ENCODE results near the gene VTN.

DNA sequence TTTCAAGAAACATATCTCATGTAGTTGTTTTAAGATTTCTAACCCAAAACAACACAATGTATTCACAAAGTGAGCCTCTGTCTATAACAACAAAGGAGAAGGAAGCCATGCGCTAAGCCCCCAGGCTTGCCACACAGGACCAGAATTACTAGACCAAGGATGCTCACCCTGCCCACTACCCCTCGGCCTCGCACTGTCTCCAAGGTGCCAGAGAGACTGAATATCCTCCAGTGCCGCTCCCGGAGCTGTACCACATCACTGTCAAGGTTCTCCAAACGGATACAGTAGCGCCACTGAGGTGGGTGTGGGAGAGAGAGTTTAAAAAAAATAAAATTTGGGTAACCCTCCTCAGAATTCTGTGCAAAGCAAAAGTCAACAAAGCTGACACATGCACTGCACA is 19.8 kb downstream of the VTN start:
- TF ChIP-seq, protein P1, sequence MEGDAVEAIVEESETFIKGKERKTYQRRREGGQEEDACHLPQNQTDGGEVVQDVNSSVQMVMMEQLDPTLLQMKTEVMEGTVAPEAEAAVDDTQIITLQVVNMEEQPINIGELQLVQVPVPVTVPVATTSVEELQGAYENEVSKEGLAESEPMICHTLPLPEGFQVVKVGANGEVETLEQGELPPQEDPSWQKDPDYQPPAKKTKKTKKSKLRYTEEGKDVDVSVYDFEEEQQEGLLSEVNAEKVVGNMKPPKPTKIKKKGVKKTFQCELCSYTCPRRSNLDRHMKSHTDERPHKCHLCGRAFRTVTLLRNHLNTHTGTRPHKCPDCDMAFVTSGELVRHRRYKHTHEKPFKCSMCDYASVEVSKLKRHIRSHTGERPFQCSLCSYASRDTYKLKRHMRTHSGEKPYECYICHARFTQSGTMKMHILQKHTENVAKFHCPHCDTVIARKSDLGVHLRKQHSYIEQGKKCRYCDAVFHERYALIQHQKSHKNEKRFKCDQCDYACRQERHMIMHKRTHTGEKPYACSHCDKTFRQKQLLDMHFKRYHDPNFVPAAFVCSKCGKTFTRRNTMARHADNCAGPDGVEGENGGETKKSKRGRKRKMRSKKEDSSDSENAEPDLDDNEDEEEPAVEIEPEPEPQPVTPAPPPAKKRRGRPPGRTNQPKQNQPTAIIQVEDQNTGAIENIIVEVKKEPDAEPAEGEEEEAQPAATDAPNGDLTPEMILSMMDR (IDR thresholded peaks at IDR 0.05; ENCODE audit: extremely low read depth in 1 of 2, insufficient read depth in 1 of 2, low read depth in 1 of 2, low read length in 2 of 2): no peak
- TF ChIP-seq POLR2A (IDR thresholded peaks at IDR 0.05; ENCODE audit: low read depth, low read length): no peak

Measured in endothelial cell of umbilical vein (primary cell).